ENCODE measurements around the gene DPYSL4. TPM values are rescaled to one million over a fixed set of nuclear protein-coding genes. Genes with fewer than 3 reads are reported as not detected.

Gene DPYSL4
- total RNA-seq, 2 donors from 2014 or later, result 4.1 to 22.6 TPM

- Histone ChIP-seq H3K36me3 (no peaks in the 10 kb centered on the region), H3K4me1 (replicated peaks) (no peaks in the 10 kb centered on the region), H3K9me3 (no peaks in the 10 kb centered on the region), H3K27ac (no peak overlapping the region), H3K27me3 (replicated peaks; ENCODE audit: insufficient read depth) (no peaks in the 10 kb centered on the region), H3K4me3 (no peak overlapping the region)
- WGBS, result 83% methylated on average over 14 of the region's 21 CpGs
- intact Hi-C loops (cut with DNase I), result no loop called here
- no peak for TF ChIP-seq CTCF (IDR thresholded peaks at IDR 0.05)
- no peak for TF ChIP-seq POLR2AphosphoS5 (IDR thresholded peaks at IDR 0.05)
- no peak for TF ChIP-seq POLR2A (IDR thresholded peaks at IDR 0.05)
- no peak for DNase-seq (ENCODE audit: low spot score)
Observed at GRCh38 chr10:132230557-132231210, 43.9 kb downstream of the DPYSL4 start.

- Histone ChIP-seq H3K36me3 (no peaks in the 10 kb centered on the region), H3K4me3 (no peak overlapping the region), H3K4me1 (replicated peaks) (no peaks in the 10 kb centered on the region), H3K27ac (no peak overlapping the region), H3K9me3 (no peaks in the 10 kb centered on the region), H3K27me3 (replicated peaks; ENCODE audit: insufficient read depth) (no peaks in the 10 kb centered on the region)
- no peak for DNase-seq (ENCODE audit: low spot score)
- 93% methylated on average over 13 of the region's 13 CpGs for WGBS
- intact Hi-C loops (cut with DNase I), result no loop called here
- TF ChIP-seq CTCF (IDR thresholded peaks at IDR 0.05), result no peak
- no peak for TF ChIP-seq POLR2A (IDR thresholded peaks at IDR 0.05)
- no peak for TF ChIP-seq POLR2AphosphoS5 (IDR thresholded peaks at IDR 0.05)
Observed at GRCh38 chr10:132231656-132232022, 44.9 kb downstream of the DPYSL4 start.

- H3K27me3 ChIP-seq (replicated peaks; ENCODE audit: insufficient read depth), result no peaks in the 10 kb centered on the region
- no peak overlapping the region for H3K27ac ChIP-seq
- H3K36me3 ChIP-seq, result no peaks in the 10 kb centered on the region
- H3K4me3 ChIP-seq, result no peak overlapping the region
- intact Hi-C loops (cut with DNase I), result no loop called here
- no peak for DNase-seq (ENCODE audit: low spot score)
- H3K4me1 ChIP-seq (replicated peaks), result no peaks in the 10 kb centered on the region
- H3K9me3 ChIP-seq, result no peaks in the 10 kb centered on the region
- TF ChIP-seq POLR2A (IDR thresholded peaks at IDR 0.05) (no peak), POLR2AphosphoS5 (IDR thresholded peaks at IDR 0.05) (no peak), CTCF (IDR thresholded peaks at IDR 0.05) (no peak)
- WGBS, result 77% methylated on average over 35 of the region's 35 CpGs
Observed at GRCh38 chr10:132232023-132232951, 45.5 kb downstream of the DPYSL4 start.

GRCh38 chr10:132232981-132233380 lies 46.2 kb downstream of the DPYSL4 start:
- intact Hi-C loops (cut with DNase I), result no loop called here
- H3K4me3 ChIP-seq, result no peak overlapping the region

More at GRCh38 chr10:132232981-132233380, 46.2 kb downstream of the DPYSL4 start:
- Histone ChIP-seq H3K27ac (no peak overlapping the region), H3K4me1 (replicated peaks) (no peaks in the 10 kb centered on the region), H3K27me3 (replicated peaks; ENCODE audit: insufficient read depth) (no peaks in the 10 kb centered on the region), H3K9me3 (no peaks in the 10 kb centered on the region), H3K36me3 (no peaks in the 10 kb centered on the region)
- 83% methylated on average over 9 of the region's 9 CpGs for WGBS
- TF ChIP-seq CTCF (IDR thresholded peaks at IDR 0.05), result no peak
- no peak for TF ChIP-seq POLR2A (IDR thresholded peaks at IDR 0.05)
- no peak for TF ChIP-seq POLR2AphosphoS5 (IDR thresholded peaks at IDR 0.05)
- no peak for DNase-seq (ENCODE audit: low spot score)

Measured in prostate gland (tissue), 2 donors.